Measurements from ENCODE around the gene ICA1L. TPM values are rescaled to one million over a fixed set of nuclear protein-coding genes. Genes with fewer than 3 reads are reported as not detected.

The ICA1L gene
- total and polyA plus RNA-seq, 2 of the 8 experiments (the other 6 are each of a cell fraction or from before 2014, with no cell fraction given), result 1.1 to 3.4 TPM

DNA sequence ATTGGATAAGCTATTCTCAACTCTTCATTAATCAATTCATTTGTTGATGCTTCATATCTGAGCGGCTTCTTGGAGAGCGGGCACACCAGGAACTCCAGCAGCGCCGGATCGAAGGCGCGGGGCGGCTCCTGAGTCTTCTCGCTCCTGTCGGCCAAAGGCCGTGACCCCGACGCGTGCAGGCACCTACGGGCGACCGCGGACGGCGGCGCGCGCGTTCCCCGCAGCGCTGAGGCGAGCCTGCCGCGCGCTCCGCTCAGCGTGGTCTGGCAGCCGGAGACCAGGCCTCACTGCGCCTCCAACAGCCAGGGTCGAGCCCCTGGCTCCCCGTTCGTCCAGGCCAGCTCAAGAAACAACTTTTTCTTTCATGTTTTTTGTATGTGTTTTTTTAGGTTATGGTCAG lies 97.5 kb downstream of the ICA1L start:
- Histone ChIP-seq H2AK5ac (ENCODE audit: low read depth, low read length) (no peak overlapping the region), H3K4me3 (ENCODE audit: extremely low read depth in 1 of 4, insufficient read depth in 2 of 4, low read depth in 3 of 4, low read length in 4 of 4) (no peak overlapping the region)
- no peak for DNase-seq (ENCODE audit: low read depth in 1 of 2, low spot score in 2 of 2)
- TF ChIP-seq RFX5 (IDR thresholded peaks at IDR 0.05; ENCODE audit: borderline replicate concordance, low read depth, low read length) (no peak), KDM5A (IDR thresholded peaks at IDR 0.05; ENCODE audit: low read length) (no peak), POLR2AphosphoS5 (IDR thresholded peaks at IDR 0.05; ENCODE audit: low read depth, low read length) (no peak), EZH2 (IDR thresholded peaks at IDR 0.05; ENCODE audit: low read depth, low read length, severe bottlenecking) (no peak)
- TF ChIP-seq, protein P1, sequence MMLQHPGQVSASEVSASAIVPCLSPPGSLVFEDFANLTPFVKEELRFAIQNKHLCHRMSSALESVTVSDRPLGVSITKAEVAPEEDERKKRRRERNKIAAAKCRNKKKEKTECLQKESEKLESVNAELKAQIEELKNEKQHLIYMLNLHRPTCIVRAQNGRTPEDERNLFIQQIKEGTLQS (IDR thresholded peaks at IDR 0.05; ENCODE audit: insufficient read depth, low read depth, low read length), result no peak
- TF ChIP-seq, protein P2, sequence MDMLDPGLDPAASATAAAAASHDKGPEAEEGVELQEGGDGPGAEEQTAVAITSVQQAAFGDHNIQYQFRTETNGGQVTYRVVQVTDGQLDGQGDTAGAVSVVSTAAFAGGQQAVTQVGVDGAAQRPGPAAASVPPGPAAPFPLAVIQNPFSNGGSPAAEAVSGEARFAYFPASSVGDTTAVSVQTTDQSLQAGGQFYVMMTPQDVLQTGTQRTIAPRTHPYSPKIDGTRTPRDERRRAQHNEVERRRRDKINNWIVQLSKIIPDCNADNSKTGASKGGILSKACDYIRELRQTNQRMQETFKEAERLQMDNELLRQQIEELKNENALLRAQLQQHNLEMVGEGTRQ (IDR thresholded peaks at IDR 0.05; ENCODE audit: low read length), result no peak

More for the DNA sequence above, 97.5 kb downstream of the ICA1L start:
- no peaks in the 10 kb centered on the region for H3K4me1 ChIP-seq (replicated peaks in 1 of 4; ENCODE audit: control insufficient read depth in 3 of 4, insufficient read depth in 4 of 4, low read length in 3 of 4)
- no peak overlapping the region for H3K18ac ChIP-seq (ENCODE audit: extremely low read depth, low read length)
- H3K79me1 ChIP-seq (ENCODE audit: low read depth, low read length), result no peaks in the 10 kb centered on the region
- H3K23me2 ChIP-seq (ENCODE audit: low read depth, low read length), result no peaks in the 10 kb centered on the region
- no peak overlapping the region for H2BK5ac ChIP-seq (ENCODE audit: low read depth, low read length)
- no peak overlapping the region for H2BK20ac ChIP-seq (ENCODE audit: low read length)
- H2BK15ac ChIP-seq (ENCODE audit: low read length), result no peak overlapping the region
- no peak overlapping the region for H2BK120ac ChIP-seq (replicated peaks; ENCODE audit: low read depth, low read length)
- no peak overlapping the region for H4K8ac ChIP-seq (ENCODE audit: extremely low read depth, insufficient read depth, low read length)
- H4K91ac ChIP-seq (replicated peaks; ENCODE audit: insufficient read length, low read length), result no peak overlapping the region
- H2AFZ ChIP-seq (ENCODE audit: low read length), result no peak overlapping the region
- H4K5ac ChIP-seq (ENCODE audit: insufficient read length, low read depth, low read length), result no peak overlapping the region
- H4K20me1 ChIP-seq (replicated peaks in 1 of 2; ENCODE audit: control insufficient read depth in 1 of 2, insufficient read depth in 2 of 2, low read length in 2 of 2), result no peaks in the 10 kb centered on the region
- H3K27me3 ChIP-seq (replicated peaks in 1 of 4; ENCODE audit: control insufficient read depth in 3 of 4, extremely low read depth in 1 of 4, insufficient read depth in 3 of 4, low read length in 3 of 4), result no peaks in the 10 kb centered on the region
- CTCF ChIA-PET (ENCODE audit: partially characterized antibody), result interaction anchor here (0.6 kb wide), 1 partner anchor 120 kb away, joined by 3 read pairs; no protein-coding TSS in a partner anchor
- H3K79me2 ChIP-seq (ENCODE audit: control insufficient read depth in 1 of 2, insufficient read depth in 2 of 2, low read length in 2 of 2), result no peaks in the 10 kb centered on the region
- peaks cover 0 to 5% (median 3%) of the 10 kb centered on the region in 4 experiments; a peak in 3 of 8 replicates for H3K36me3 ChIP-seq (ENCODE audit: control insufficient read depth in 2 of 4, insufficient read depth in 4 of 4, low read length in 3 of 4)
- no peak for FAIRE-seq
- H3K9ac ChIP-seq (replicated peaks in 1 of 4; ENCODE audit: extremely low read depth in 1 of 4, low read depth in 3 of 4, low read length in 3 of 4), result no peak overlapping the region
- no peak overlapping the region for H3K23ac ChIP-seq (ENCODE audit: insufficient read length)
- H3K14ac ChIP-seq (ENCODE audit: insufficient read length), result no peak overlapping the region
- H3K27ac ChIP-seq (ENCODE audit: low read depth, low read length), result no peak overlapping the region
- no peak overlapping the region for H3K56ac ChIP-seq (replicated peaks; ENCODE audit: insufficient read length, low read depth, low read length)
- no peaks in the 10 kb centered on the region for H3K9me3 ChIP-seq (ENCODE audit: insufficient read depth in 2 of 2, low read depth in 1 of 2, low read length in 1 of 2)
- no peak overlapping the region for H3K4ac ChIP-seq (replicated peaks; ENCODE audit: insufficient read length, low read depth, low read length)
- WGBS, 2 experiments (ENCODE audit: extremely low coverage in 1 of 2, insufficient coverage in 1 of 2, insufficient read length in 1 of 2, insufficient replicate concordance in 2 of 2, low coverage in 1 of 2, low lambda C conversion rate in 2 of 2, missing lambda C conversion rate in 1 of 2), result 92% methylated on average over 10 of the region's 37 CpGs; no CpG with 5 or more reads in 1 of the 2 experiments
- POLR2A ChIA-PET (ENCODE audit: partially characterized antibody), result no interaction called here
- no peak overlapping the region for H3K4me2 ChIP-seq (ENCODE audit: insufficient read depth in 1 of 2, low read depth in 2 of 2, low read length in 2 of 2)
- H2BK12ac ChIP-seq (ENCODE audit: low read depth, low read length), result no peak overlapping the region
